Adrenal gland (tissue), 12 donors: ENCODE results near the gene SLC19A1. TPM values are rescaled to one million over a fixed set of nuclear protein-coding genes. Genes with fewer than 3 reads are reported as not detected.
A peak's percentile ranks its signal among the peaks of the same experiment; 100 is the strongest.

Source experiments
- DNase-seq, 7 donors: peaks; one replicate each; pipeline ENCODE4 v3.0.0-alpha.2; 2019 to 2020
- H3K27ac ChIP-seq, 5 donors: fragments of 200-600 bp; sonication (generic) in 4 of 5; 1 replicate in 3 of 5; 2 replicates in 2 of 5; pipeline versions ENCODE4 v1.5.1 to v1.8.0; 2016 to 2020; ENCODE audit warnings: mild to moderate bottlenecking in 1 of 5
- H3K27me3 ChIP-seq: fragments of 200-600 bp; 2 replicates; pipeline ENCODE4 v1.8.0; 2021
- H3K36me3 ChIP-seq, 2 donors: fragments of 200-600 bp; replicated peaks in 1 of 2; 1 replicate in 1 of 2; 2 replicates in 1 of 2; pipeline versions ENCODE4 v1.5.1 to v1.8.0; 2018 to 2022
- H3K4me1 ChIP-seq, 2 donors: fragments of 200-600 bp; replicated peaks in 1 of 2; 1 replicate in 1 of 2; 2 replicates in 1 of 2; pipeline versions ENCODE4 v1.5.1 to v1.8.0; 2018 to 2021
- H3K4me3 ChIP-seq, 4 donors: fragments of 200-600 bp; sonication (generic) in 3 of 4; one replicate each; pipeline ENCODE4 v1.5.1; 2016 to 2018
- H3K9me3 ChIP-seq, 3 donors: fragments of 200-600 bp; sonication (generic) in 1 of 3; replicated peaks in 1 of 3; 1 replicate in 2 of 3; 2 replicates in 1 of 3; pipeline versions ENCODE4 v1.5.1 to v1.8.0; 2016 to 2021
- POLR2A ChIP-seq, 2 donors: fragments of 450-650 bp; IDR thresholded peaks; one replicate each; pipeline ENCODE4 v1.6.1; 2017; ENCODE audit warnings: antibody characterized with exemption in 2 of 2, mild to moderate bottlenecking in 2 of 2, moderate library complexity in 1 of 2
- WGBS, 4 donors: extraction: QIAGEN DNeasy Blood & Tissue Kit in 2 of 4; methylation state at CpG; one replicate each; pipeline versions ENCODE4 v1.1.5 to v1.1.7; 2013 to 2017; 5-methylcytosine and 5-hydroxymethylcytosine counted together
- intact Hi-C, 2 donors: fragments of 100-400 bp; cut with DNase I; formaldehyde crosslinking; loops; one replicate each; pipeline versions ENCODE4 v1.14.1 to v1.15.0; 2022 to 2023
- polyA plus RNA-seq, 3 donors: library from polyadenylated mRNA; stranded (reverse); fragments of 200-250 nt in 2 of 3; fragments of 350-450 nt in 1 of 3; fragmentation: Illumina TruSeq in 1 of 3; extraction: RNeasy Lipid Tissue Mini Kit (QIAGEN cat#74804) in 1 of 3; gene quantifications; one replicate each; pipeline ENCODE4 v1.2.3, GENCODE V29; 2013 to 2014
- total RNA-seq, 9 donors: library from RNA; depleted of rRNA in 4 of 9; stranded (reverse); fragments of >200 nt in 4 of 9; fragments of 120-200 nt in 1 of 9; fragmentation: NEBNext Ultra II Directional in 1 of 9; extraction: Animal tissue kit (Norgen Biotek cat#: 25700) in 1 of 9; gene quantifications; one replicate each; pipeline versions ENCODE4 v1.1.0 to v1.2.4, GENCODE V29; 2013 to 2023
- TF ChIP-seq, protein P1 (sequence below), 6 experiments: fragments of 450-650 bp in 4 of 6; fragments of 200-600 bp in 2 of 6; sonication (generic) in 1 of 6; IDR thresholded peaks; 1 replicate in 5 of 6; 2 replicates in 1 of 6; pipeline versions ENCODE4 v1.5.1 to v1.8.0; 2016 to 2021; ENCODE audit warnings: antibody characterized with exemption in 6 of 6, mild to moderate bottlenecking in 2 of 6, moderate library complexity in 1 of 6
- donor health status: healthy with polysubstance abuse.
- donor health status: Bipolar disorder and iron deficiency.
- donor health status: DM: yes; HTN: yes; CAD: no.
- donor health status: DM: no; HTN: no; CAD: no.
- donor health status: DM: no; HTN: no; CAD: no.
- donor health status: DM: yes; HTN: yes; CAD: no.

Gene SLC19A1
- total and polyA plus RNA-seq, 12 donors: 1.7 to 21.2 (median 15.3) TPM

DNA sequence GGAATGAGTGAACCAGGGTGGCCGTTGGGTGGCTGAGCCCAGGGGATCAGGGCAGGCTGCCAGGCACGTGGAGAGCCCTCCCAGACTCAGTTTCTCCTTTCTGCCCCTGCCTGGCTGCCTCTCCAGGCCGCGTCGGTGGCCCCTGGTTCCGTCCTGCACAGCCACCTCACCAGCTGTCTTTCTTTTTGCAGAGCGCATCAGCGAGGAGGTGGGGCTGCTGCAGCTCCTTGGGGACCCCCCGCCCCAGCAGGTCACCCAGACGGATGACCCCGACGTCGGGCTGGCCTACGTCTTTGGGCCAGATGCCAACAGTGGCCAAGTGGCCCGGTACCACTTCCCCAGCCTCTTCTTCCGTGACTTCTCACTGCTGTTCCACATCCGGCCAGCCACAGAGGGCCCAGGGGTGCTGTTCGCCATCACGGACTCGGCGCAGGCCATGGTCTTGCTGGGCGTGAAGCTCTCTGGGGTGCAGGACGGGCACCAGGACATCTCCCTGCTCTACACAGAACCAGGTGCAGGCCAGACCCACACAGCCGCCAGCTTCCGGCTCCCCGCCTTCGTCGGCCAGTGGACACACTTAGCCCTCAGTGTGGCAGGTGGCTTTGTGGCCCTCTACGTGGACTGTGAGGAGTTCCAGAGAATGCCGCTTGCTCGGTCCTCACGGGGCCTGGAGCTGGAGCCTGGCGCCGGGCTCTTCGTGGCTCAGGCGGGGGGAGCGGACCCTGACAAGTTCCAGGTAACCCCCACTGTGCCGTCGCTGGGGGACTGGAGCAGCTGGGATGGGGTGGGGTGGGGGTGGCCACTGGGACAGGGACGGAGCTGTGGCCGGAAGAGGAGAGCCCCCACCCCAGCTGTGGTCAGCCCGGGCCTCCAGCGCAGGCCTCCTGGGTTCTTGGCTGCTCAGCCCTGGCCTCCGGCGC is 73.9 kb downstream of the SLC19A1 start:
- WGBS, 4 donors: 91 to 92% (median 91%) methylated on average over 21 to 45 of the region's 45 CpGs
- H3K27me3 ChIP-seq: no peaks in the 10 kb centered on the region
- H3K36me3 ChIP-seq: peaks cover 0 to 7% of the 10 kb centered on the region in 2 donors
- H3K9me3 ChIP-seq: no peaks in the 10 kb centered on the region
- no peak for DNase-seq
- peaks cover 14 to 30% of the 10 kb centered on the region in 2 donors for H3K4me1 ChIP-seq
- TF ChIP-seq, protein P1, sequence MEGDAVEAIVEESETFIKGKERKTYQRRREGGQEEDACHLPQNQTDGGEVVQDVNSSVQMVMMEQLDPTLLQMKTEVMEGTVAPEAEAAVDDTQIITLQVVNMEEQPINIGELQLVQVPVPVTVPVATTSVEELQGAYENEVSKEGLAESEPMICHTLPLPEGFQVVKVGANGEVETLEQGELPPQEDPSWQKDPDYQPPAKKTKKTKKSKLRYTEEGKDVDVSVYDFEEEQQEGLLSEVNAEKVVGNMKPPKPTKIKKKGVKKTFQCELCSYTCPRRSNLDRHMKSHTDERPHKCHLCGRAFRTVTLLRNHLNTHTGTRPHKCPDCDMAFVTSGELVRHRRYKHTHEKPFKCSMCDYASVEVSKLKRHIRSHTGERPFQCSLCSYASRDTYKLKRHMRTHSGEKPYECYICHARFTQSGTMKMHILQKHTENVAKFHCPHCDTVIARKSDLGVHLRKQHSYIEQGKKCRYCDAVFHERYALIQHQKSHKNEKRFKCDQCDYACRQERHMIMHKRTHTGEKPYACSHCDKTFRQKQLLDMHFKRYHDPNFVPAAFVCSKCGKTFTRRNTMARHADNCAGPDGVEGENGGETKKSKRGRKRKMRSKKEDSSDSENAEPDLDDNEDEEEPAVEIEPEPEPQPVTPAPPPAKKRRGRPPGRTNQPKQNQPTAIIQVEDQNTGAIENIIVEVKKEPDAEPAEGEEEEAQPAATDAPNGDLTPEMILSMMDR (IDR thresholded peaks at IDR 0.05): no peak
- no peak for TF ChIP-seq POLR2A (IDR thresholded peaks at IDR 0.05)
- no peak overlapping the region for H3K27ac ChIP-seq
- H3K4me3 ChIP-seq: no peak overlapping the region
- intact Hi-C loops: no loop called here

DNA sequence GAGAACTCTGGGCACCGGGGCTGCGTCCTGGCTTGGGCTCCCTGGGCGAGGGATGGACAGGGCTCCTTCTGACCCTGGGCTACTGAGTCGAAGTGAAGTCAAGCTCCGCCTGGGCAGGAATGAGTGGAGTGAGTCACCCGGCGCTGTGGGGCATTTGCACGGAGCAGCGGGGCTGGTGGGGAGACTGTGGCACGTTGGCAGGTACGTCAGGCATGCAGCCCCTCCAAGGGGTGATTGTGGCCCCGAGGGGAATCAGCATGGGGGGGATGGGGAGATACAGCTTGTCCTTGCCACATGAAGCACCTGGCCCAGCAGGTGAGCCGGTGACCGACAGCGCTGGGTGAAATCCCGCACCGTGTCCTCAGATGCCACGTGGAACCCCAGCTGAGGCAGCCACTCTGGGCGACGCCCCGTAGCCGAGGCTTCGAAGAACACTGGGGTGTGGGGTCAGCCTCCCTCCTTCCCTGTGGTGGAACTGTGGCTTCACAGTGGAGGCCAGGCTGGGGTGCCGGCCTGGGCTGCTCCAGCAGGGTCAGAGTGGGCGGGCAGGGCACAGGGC is 74.9 kb downstream of the SLC19A1 start:
- H3K27me3 ChIP-seq: no peaks in the 10 kb centered on the region
- H3K4me3 ChIP-seq: no peak overlapping the region
- TF ChIP-seq POLR2A (IDR thresholded peaks at IDR 0.05): no peak
- TF ChIP-seq, protein P1 (IDR thresholded peaks at IDR 0.05): no peak
- peak overlapping the region in 1 of 5 donors; percentile 12 for H3K27ac ChIP-seq
- H3K4me1 ChIP-seq: peaks cover 14 to 22% of the 10 kb centered on the region in 2 donors
- intact Hi-C loops: no loop called here
- peaks cover 0 to 7% of the 10 kb centered on the region in 2 donors for H3K36me3 ChIP-seq
- no peaks in the 10 kb centered on the region for H3K9me3 ChIP-seq
- WGBS, 4 donors: 66 to 86% (median 81%) methylated on average over 7 to 25 of the region's 25 CpGs
- DNase-seq: peak in 4 of 7 donors; percentile 55 to 68 (median 62)

DNA sequence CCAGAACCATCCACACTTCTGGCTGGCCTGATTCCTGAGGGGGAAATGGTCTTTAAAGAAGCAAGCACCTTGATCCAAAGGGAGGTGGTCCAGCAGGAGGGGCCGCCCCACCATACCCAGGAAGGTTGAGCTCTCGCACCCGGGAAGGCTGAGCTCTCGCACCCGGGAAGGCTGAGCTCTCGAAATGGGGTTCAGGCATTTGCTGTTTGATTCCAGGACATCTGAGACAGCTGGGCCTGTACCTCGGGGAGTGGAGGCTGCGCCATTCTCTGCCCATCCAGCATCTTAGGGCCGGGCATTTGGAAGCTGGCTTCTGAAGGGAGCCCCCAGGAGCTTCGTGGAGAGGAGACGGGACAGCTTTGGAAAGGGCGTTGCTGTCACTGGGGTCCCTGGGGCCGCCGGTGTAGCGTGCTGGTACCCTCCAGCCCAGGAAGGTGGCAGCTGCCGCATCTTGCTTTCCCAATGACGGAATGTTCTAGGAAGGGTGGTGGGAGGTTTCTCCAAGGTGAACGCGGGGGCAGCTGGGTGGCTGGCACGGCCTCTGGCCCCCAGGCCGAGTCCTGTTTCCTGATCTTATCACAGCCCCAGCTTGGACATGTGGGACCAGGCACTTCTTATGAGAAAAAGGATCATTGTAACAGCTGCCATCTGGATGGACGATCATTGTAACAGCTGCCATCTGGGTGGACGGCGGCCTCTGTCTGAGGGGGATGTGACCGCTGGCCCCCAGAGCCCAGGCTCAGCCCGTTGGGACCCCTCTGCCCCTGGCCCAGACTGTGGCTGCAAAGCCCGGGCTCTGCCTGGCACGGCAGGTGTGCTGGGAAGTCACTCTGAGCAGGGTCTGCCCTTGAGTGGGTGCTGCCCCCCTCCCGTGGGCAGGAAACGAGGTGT is 75.7 kb downstream of the SLC19A1 start:
- intact Hi-C loops: no loop called here
- H3K4me1 ChIP-seq: peaks cover 10 to 15% of the 10 kb centered on the region in 2 donors
- no peak overlapping the region for H3K4me3 ChIP-seq
- no peaks in the 10 kb centered on the region for H3K9me3 ChIP-seq
- no peaks in the 10 kb centered on the region for H3K27me3 ChIP-seq
- peak overlapping the region in 1 of 5 donors; percentile 12 for H3K27ac ChIP-seq
- no peak for DNase-seq
- 83 to 89% (median 86%) methylated on average over 21 to 30 of the region's 30 CpGs for WGBS, 4 donors
- H3K36me3 ChIP-seq: peaks cover 0 to 7% of the 10 kb centered on the region in 2 donors
- TF ChIP-seq POLR2A (IDR thresholded peaks at IDR 0.05): no peak
- TF ChIP-seq, protein P1 (IDR thresholded peaks at IDR 0.05): no peak
